Erythroblast (primary cell): ENCODE data around the gene PRM2.

Experiments used
- GATA1 ChIP-seq: IDR thresholded peaks from 2 replicates; pipeline ENCODE4 v1.6.1; 2011; ENCODE audit warnings: low read depth, mild to moderate bottlenecking, control low read depth, low read length, moderate library complexity
- POLR2A ChIP-seq: IDR thresholded peaks from 2 replicates; pipeline ENCODE4 v1.6.1; 2011; ENCODE audit warnings: mild to moderate bottlenecking, low read length

GRCh38 chr16:11322823-11323222, 46.5 kb upstream of the PRM2 start:
- no peak for TF ChIP-seq POLR2A
- TF ChIP-seq GATA1: no peak
